ENCODE data around the gene DCPS. TPM values are rescaled to one million over a fixed set of nuclear protein-coding genes. Genes with fewer than 3 reads are reported as not detected.
A peak's percentile ranks its signal among the peaks of the same experiment; 100 is the strongest.

The DCPS gene
- polyA plus RNA-seq, 1 of the 3 experiments (the other 2 are of a cell fraction) = 48.1 TPM

GRCh38 chr11:126305699-126306098, 1.8 kb downstream of the DCPS start (continued):
- TF ChIP-seq, protein P1, sequence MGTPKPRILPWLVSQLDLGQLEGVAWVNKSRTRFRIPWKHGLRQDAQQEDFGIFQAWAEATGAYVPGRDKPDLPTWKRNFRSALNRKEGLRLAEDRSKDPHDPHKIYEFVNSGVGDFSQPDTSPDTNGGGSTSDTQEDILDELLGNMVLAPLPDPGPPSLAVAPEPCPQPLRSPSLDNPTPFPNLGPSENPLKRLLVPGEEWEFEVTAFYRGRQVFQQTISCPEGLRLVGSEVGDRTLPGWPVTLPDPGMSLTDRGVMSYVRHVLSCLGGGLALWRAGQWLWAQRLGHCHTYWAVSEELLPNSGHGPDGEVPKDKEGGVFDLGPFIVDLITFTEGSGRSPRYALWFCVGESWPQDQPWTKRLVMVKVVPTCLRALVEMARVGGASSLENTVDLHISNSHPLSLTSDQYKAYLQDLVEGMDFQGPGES (IDR thresholded peaks at IDR 0.05; ENCODE audit: low read depth, low read length) = no peak
- TF ChIP-seq EZH2phosphoT487 (IDR thresholded peaks at IDR 0.05; ENCODE audit: borderline replicate concordance, low read depth) (no peak), FOSL2 (IDR thresholded peaks at IDR 0.05; ENCODE audit: borderline replicate concordance, low read depth) (no peak), RCOR1 (IDR thresholded peaks at IDR 0.05; ENCODE audit: low read length) (no peak), PBX3 (IDR thresholded peaks at IDR 0.05) (no peak), MEF2A (IDR thresholded peaks at IDR 0.05; ENCODE audit: borderline replicate concordance, low read depth) (no peak), GABPA (IDR thresholded peaks at IDR 0.05; ENCODE audit: low read depth) (no peak)

DNA sequence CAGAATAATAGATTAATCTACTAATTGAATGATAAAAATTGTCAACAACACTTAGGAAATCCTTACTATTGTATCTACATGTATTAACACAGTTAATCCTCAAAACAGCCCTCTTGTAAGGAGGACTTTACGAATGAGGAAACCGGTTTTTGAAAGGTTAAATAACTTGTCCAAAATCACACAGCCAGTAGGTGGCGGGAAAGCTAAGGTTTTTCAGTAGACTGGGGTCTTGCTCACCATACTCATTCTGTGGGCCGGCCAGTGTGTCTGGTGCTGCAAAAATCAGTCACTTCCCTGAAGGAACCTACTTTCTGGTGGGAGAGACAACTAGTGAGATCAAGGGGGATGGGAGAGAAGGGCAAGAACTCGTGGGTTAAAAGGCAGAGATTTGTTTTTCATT, 3.8 kb downstream of the DCPS start:
- Histone ChIP-seq H3F3A (replicated peaks; ENCODE audit: insufficient read depth) (peaks cover 26% of the 10 kb centered on the region), H3K4me1 (ENCODE audit: control insufficient read depth in 1 of 2, insufficient read depth in 2 of 2, low read depth in 1 of 2, low read length in 1 of 2) (peaks cover 4 to 13% of the 10 kb centered on the region in 2 experiments; a peak in 3 of 4 replicates), H3K9ac (no peak overlapping the region), H3K9me3 (no peaks in the 10 kb centered on the region), H3K27ac (ENCODE audit: low read depth in 2 of 2, low read length in 1 of 2) (peak overlapping the region; percentile 12 to 26; a peak in 2 of 4 replicates), H3K4me3 (ENCODE audit: low read depth in 2 of 2, low read length in 1 of 2) (no peak overlapping the region), H3K27me3 (ENCODE audit: insufficient read depth) (no peaks in the 10 kb centered on the region), H3K79me2 (ENCODE audit: insufficient read depth) (peaks cover 26% of the 10 kb centered on the region), H3K36me3 (replicated peaks in 1 of 2; ENCODE audit: control insufficient read depth in 1 of 2, insufficient read depth in 2 of 2, low read length in 1 of 2) (peaks cover 3 to 5% of the 10 kb centered on the region in 2 experiments), H3K4me2 (no peak overlapping the region), H2AFZ (ENCODE audit: low read depth) (no peak overlapping the region), H4K20me1 (ENCODE audit: insufficient read depth) (no peaks in the 10 kb centered on the region), H3K9me2 (no peaks in the 10 kb centered on the region)
- no peak for TF ChIP-seq ELF1 (IDR thresholded peaks at IDR 0.05)
- no peak for TF ChIP-seq MXI1 (IDR thresholded peaks at IDR 0.05; ENCODE audit: low read depth, low read length)
- peak; percentile 66 for TF ChIP-seq RAD21 (IDR thresholded peaks at IDR 0.05; ENCODE audit: low read length)
- no peak for TF ChIP-seq MAX (IDR thresholded peaks at IDR 0.05; ENCODE audit: low read depth)
- TF ChIP-seq CTCF (IDR thresholded peaks at IDR 0.05) = peak; percentile 67
- 0 out of 2 replicates have a peak, but pooled peaks have one; percentile 22 for TF ChIP-seq SMC3 (IDR thresholded peaks at IDR 0.05; ENCODE audit: low read depth, low read length)
- TF ChIP-seq, protein P2, sequence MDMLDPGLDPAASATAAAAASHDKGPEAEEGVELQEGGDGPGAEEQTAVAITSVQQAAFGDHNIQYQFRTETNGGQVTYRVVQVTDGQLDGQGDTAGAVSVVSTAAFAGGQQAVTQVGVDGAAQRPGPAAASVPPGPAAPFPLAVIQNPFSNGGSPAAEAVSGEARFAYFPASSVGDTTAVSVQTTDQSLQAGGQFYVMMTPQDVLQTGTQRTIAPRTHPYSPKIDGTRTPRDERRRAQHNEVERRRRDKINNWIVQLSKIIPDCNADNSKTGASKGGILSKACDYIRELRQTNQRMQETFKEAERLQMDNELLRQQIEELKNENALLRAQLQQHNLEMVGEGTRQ (IDR thresholded peaks at IDR 0.05; ENCODE audit: borderline replicate concordance, low read depth, low read length) = no peak
- WGBS (ENCODE audit: low lambda C conversion rate) = 51% methylated on average over 5 of the region's 5 CpGs
- POLR2A ChIA-PET = no interaction called here
- DNase-seq = peak; percentile 33
- CTCF ChIA-PET = interaction anchor here (0.6 to 10.0 kb wide), 7 partner anchors 33 to 268 kb away, joined by 3 to 172 read pairs (median 4); no protein-coding TSS in a partner anchor

All from SK-N-SH (cell line).